T-helper 2 cell treated with Interferon-gamma antibody and Interleukin-4, amounts not matched to agents 100 ng/mL and 5 ng/mL, for 36 hours (primary cell): ENCODE results near the gene MGME1. TPM values are rescaled to one million over a fixed set of nuclear protein-coding genes. Genes with fewer than 3 reads are reported as not detected.

Experiments
- intact Hi-C: fragments of 100-400 bp; cut with micrococcal nuclease; formaldehyde crosslinking; loops from one replicate; pipeline ENCODE4 v1.15.1; 2023
- total RNA-seq: library from RNA; stranded (reverse); gene quantifications from 2 replicates; pipeline ENCODE4 v1.2.3, GENCODE V29; 2022

MGME1 gene
- total RNA-seq, 1 donor from 2014 or later = 31.9 TPM

GRCh38 chr20:17987988-17988387 lies 19.2 kb downstream of the MGME1 start:
- intact Hi-C loops = no loop called here

- intact Hi-C loops = no loop called here
Observed at GRCh38 chr20:17990278-17990972, 21.6 kb downstream of the MGME1 start.

GRCh38 chr20:17992224-17992637 lies 23.4 kb downstream of the MGME1 start:
- intact Hi-C loops = loop anchor here (1.0 kb wide), 1 partner anchor 23 kb away; the partner anchor contains the start of gene MGME1

GRCh38 chr20:17992847-17993513 lies 24.2 kb downstream of the MGME1 start:
- intact Hi-C loops = loop anchor here (1.0 kb wide), 1 partner anchor 24 kb away; the partner anchor contains the start of gene MGME1

GRCh38 chr20:17993546-17993945 lies 24.7 kb downstream of the MGME1 start:
- intact Hi-C loops = no loop called here

GRCh38 chr20:17995967-17996819 lies 27.4 kb downstream of the MGME1 start:
- intact Hi-C loops = loop anchor here (1.0 to 5.0 kb wide), 6 partner anchors 30 to 491 kb away; partner anchors contain the start of gene RRBP1

- intact Hi-C loops = loop anchor here (5.0 kb wide), 2 partner anchors 41 to 101 kb away; no protein-coding TSS in a partner anchor
Observed at GRCh38 chr20:17998446-17998845, 29.6 kb downstream of the MGME1 start.

GRCh38 chr20:17999566-17999965 lies 30.7 kb downstream of the MGME1 start:
- intact Hi-C loops = loop anchor here (5.0 kb wide), 2 partner anchors 42 to 102 kb away; no protein-coding TSS in a partner anchor

GRCh38 chr20:18001131-18001921 lies 32.5 kb downstream of the MGME1 start:
- intact Hi-C loops = no loop called here

GRCh38 chr20:18003897-18004296 lies 35.1 kb downstream of the MGME1 start:
- intact Hi-C loops = no loop called here

GRCh38 chr20:18004384-18005031 lies 35.7 kb downstream of the MGME1 start:
- intact Hi-C loops = no loop called here

GRCh38 chr20:18005170-18005989 lies 36.6 kb downstream of the MGME1 start:
- intact Hi-C loops = no loop called here

- intact Hi-C loops = no loop called here
Observed at GRCh38 chr20:18005990-18006364, 37.2 kb downstream of the MGME1 start.

GRCh38 chr20:18006684-18007083 lies 37.9 kb downstream of the MGME1 start:
- intact Hi-C loops = no loop called here

- intact Hi-C loops = no loop called here
Observed at GRCh38 chr20:18007534-18008292, 38.9 kb downstream of the MGME1 start.

GRCh38 chr20:18009116-18009515 lies 40.3 kb downstream of the MGME1 start:
- intact Hi-C loops = no loop called here

- intact Hi-C loops = no loop called here
Observed at GRCh38 chr20:18011482-18011881, 42.7 kb downstream of the MGME1 start.

- intact Hi-C loops = no loop called here
Observed at GRCh38 chr20:18011951-18012645, 43.3 kb downstream of the MGME1 start.
